PC-9 (cell line): ENCODE data around the gene AKR1C3. TPM values are rescaled to one million over a fixed set of nuclear protein-coding genes. Genes with fewer than 3 reads are reported as not detected.
A peak's percentile ranks its signal among the peaks of the same experiment; 100 is the strongest.
"Not testable (repeated sequence)": the region's sequence is repeated elsewhere in the genome, so short reads cannot be mapped to it uniquely, and the experiment has no call there.

Experiments
- BruUV-seq: library from RNA; stranded (reverse); fragments of 400-500 nt; replicated peaks from 2 replicates; lab custom pipeline; 2021; lab: Mats Ljungman, UMichigan
- CTCF ChIA-PET: fragments of 300-600 bp; sonication (Branson Sonifier 250); formaldehyde crosslinking; loops from one replicate; lab custom pipeline; 2022; ENCODE audit warnings: antibody characterized with exemption; lab: Charles Lee
- POLR2A ChIA-PET: fragments of 300-600 bp; sonication (Branson Sonifier 250); formaldehyde crosslinking; loops from one replicate; lab custom pipeline; 2022; ENCODE audit warnings: antibody characterized with exemption; ENCODE audit not compliant: unreplicated experiment; lab: Charles Lee
- DNase-seq, 2 experiments: peaks; one replicate each; pipeline versions ENCODE4 v3.0.0 to v3.0.0-alpha.2; 2015 to 2022; ENCODE audit warnings: mixed read lengths in 1 of 2
- H2AFZ ChIP-seq: fragments of 200-600 bp; sonication (generic); 2 replicates; pipeline ENCODE4 v1.8.1; 2017; ENCODE audit warnings: antibody characterized with exemption
- H3F3A ChIP-seq: fragments of 200-600 bp; sonication (generic); 2 replicates; pipeline ENCODE4 v1.8.1; 2017; ENCODE audit warnings: antibody characterized with exemption, mild to moderate bottlenecking, low read depth; ENCODE audit not compliant: insufficient read depth
- H3K27ac ChIP-seq: fragments of 200-600 bp; sonication (generic); 2 replicates; pipeline ENCODE4 v1.6.1; 2016; ENCODE audit warnings: mixed run types
- H3K27me3 ChIP-seq: fragments of 200-600 bp; sonication (generic); 2 replicates; pipeline ENCODE4 v1.6.1; 2016; ENCODE audit warnings: low read depth, mixed run types; ENCODE audit not compliant: insufficient read depth
- H3K36me3 ChIP-seq: fragments of 200-600 bp; sonication (generic); 2 replicates; pipeline ENCODE4 v1.6.1; 2016; ENCODE audit warnings: low read depth, mixed run types
- H3K4me1 ChIP-seq: fragments of 200-600 bp; sonication (generic); replicated peaks from 2 replicates; pipeline ENCODE4 v1.6.1; 2016; ENCODE audit warnings: mixed run types; ENCODE audit not compliant: insufficient read depth
- H3K4me2 ChIP-seq: fragments of 200-600 bp; sonication (generic); 2 replicates; pipeline ENCODE4 v1.6.1; 2017; ENCODE audit warnings: mixed run types
- H3K4me3 ChIP-seq: fragments of 200-600 bp; sonication (generic); 2 replicates; pipeline ENCODE4 v1.6.1; 2016; ENCODE audit warnings: mixed run types
- H3K79me2 ChIP-seq: fragments of 200-600 bp; sonication (generic); 2 replicates; pipeline ENCODE4 v1.6.1; 2017; ENCODE audit warnings: low read depth, mixed run types
- H3K9me2 ChIP-seq: fragments of 200-600 bp; sonication (generic); 2 replicates; pipeline ENCODE4 v1.8.1; 2017; ENCODE audit warnings: mild to moderate bottlenecking; ENCODE audit not compliant: insufficient read depth
- H3K9me3 ChIP-seq: fragments of 200-600 bp; sonication (generic); 2 replicates; pipeline ENCODE4 v1.8.1; 2016; ENCODE audit warnings: low read depth; ENCODE audit not compliant: insufficient read depth
- H4K20me1 ChIP-seq: fragments of 200-600 bp; sonication (generic); 2 replicates; pipeline ENCODE4 v1.8.1; 2017; ENCODE audit not compliant: insufficient read depth
- CTCF ChIP-seq: fragments of 200-600 bp; sonication (generic); conservative IDR thresholded peaks from 2 replicates; pipeline ENCODE4 v1.6.1; 2017; ENCODE audit warnings: mixed run types, antibody characterized with exemption, mild to moderate bottlenecking, moderate library complexity
- EZH2 ChIP-seq: fragments of 200-600 bp; sonication (generic); IDR thresholded peaks from 2 replicates; pipeline ENCODE4 v1.8.0; 2017; ENCODE audit warnings: antibody characterized with exemption, low read depth
- intact Hi-C: fragments of 100-400 bp; cut with micrococcal nuclease; formaldehyde crosslinking; loops from one replicate; pipeline ENCODE4 v1.10.0; 2022; ENCODE audit not compliant: unreplicated experiment
- total RNA-seq: library from RNA; stranded (reverse); gene quantifications from 2 replicates; pipeline ENCODE4 v1.2.3, GENCODE V29; 2021

AKR1C3 gene
- total RNA-seq, 1 experiment from 2014 or later = 1,870 TPM

DNA sequence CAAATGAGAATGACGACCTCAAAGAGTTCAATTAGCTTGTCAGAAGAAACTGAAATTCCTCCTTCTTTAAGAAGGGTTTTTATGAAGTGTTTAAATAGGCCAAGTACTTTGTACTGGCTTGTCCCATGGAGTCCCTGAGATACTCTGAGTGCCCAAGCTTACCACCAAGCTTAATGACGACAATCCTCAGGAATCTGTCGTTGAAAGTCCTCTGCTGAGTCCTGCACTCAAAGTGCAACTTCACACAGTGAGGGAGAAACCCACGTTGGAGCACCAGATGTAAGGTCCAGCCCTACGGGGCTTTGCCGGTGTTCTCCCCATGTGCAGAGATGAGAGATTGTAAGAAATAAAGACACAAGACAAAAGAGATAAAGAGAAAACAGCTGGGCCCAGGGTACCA is 47.8 kb upstream of the AKR1C3 start:
- intact Hi-C loops = no loop called here
- H2AFZ ChIP-seq = no peak overlapping the region
- POLR2A ChIA-PET = no interaction called here
- H3K4me1 ChIP-seq = 0 out of 2 replicates have a peak, but pooled peaks cover 16% of the 10 kb centered on the region
- H3F3A ChIP-seq = no peaks in the 10 kb centered on the region
- no peaks in the 10 kb centered on the region for H4K20me1 ChIP-seq
- H3K79me2 ChIP-seq = no peaks in the 10 kb centered on the region
- H3K27me3 ChIP-seq = no peaks in the 10 kb centered on the region
- CTCF ChIA-PET = no interaction called here
- H3K9me3 ChIP-seq = no peaks in the 10 kb centered on the region
- no peak for TF ChIP-seq EZH2
- TF ChIP-seq CTCF = no peak
- no peaks in the 10 kb centered on the region for H3K9me2 ChIP-seq
- H3K27ac ChIP-seq = no peak overlapping the region
- no peaks in the 10 kb centered on the region for H3K36me3 ChIP-seq
- no peak for DNase-seq
- no peak overlapping the region for H3K4me2 ChIP-seq
- BruUV-seq = no TSS peak
- no peak overlapping the region for H3K4me3 ChIP-seq

GRCh38 chr10:5047055-5047454 is 47.2 kb upstream of the AKR1C3 start:
- CTCF ChIA-PET = not testable (repeated sequence)

GRCh38 chr10:5047912-5048628 is 46.1 kb upstream of the AKR1C3 start:
- no peaks in the 10 kb centered on the region for H3K27me3 ChIP-seq
- POLR2A ChIA-PET = interaction anchor here (0.6 to 0.7 kb wide), 2 partner anchors 23 to 270 kb away, joined by 3 to 8 read pairs; no protein-coding TSS in a partner anchor
- TF ChIP-seq EZH2 (no peak), CTCF (no peak)
- no peaks in the 10 kb centered on the region for H3F3A ChIP-seq
- H3K79me2 ChIP-seq = no peaks in the 10 kb centered on the region
- no peak overlapping the region for H2AFZ ChIP-seq
- no peaks in the 10 kb centered on the region for H3K9me2 ChIP-seq
- intact Hi-C loops = no loop called here
- CTCF ChIA-PET = interaction anchor here (0.5 to 0.6 kb wide), 2 partner anchors 60 to 782 kb away, joined by 3 to 4 read pairs; no protein-coding TSS in a partner anchor
- 0 out of 2 replicates have a peak, but pooled peaks cover 16% of the 10 kb centered on the region for H3K4me1 ChIP-seq
- peak in 1 of 2 experiments; percentile 37 for DNase-seq
- no peak overlapping the region; the same call in 1 of the 2 replicates for H3K27ac ChIP-seq
- no TSS peak for BruUV-seq
- no peaks in the 10 kb centered on the region for H4K20me1 ChIP-seq
- H3K9me3 ChIP-seq = no peaks in the 10 kb centered on the region
- no peak overlapping the region for H3K4me3 ChIP-seq
- H3K4me2 ChIP-seq = no peak overlapping the region
- no peaks in the 10 kb centered on the region for H3K36me3 ChIP-seq

More at GRCh38 chr10:5047055-5047454, 47.2 kb upstream of the AKR1C3 start:
- POLR2A ChIA-PET, DNase-seq, H3K9me2 ChIP-seq, H3K36me3 ChIP-seq, H3K4me2 ChIP-seq, H3K4me3 ChIP-seq, H3K9me3 ChIP-seq, H4K20me1 ChIP-seq, intact Hi-C loops, H3K27me3 ChIP-seq, H2AFZ ChIP-seq, BruUV-seq, H3F3A ChIP-seq, H3K27ac ChIP-seq, H3K79me2 ChIP-seq: not testable (repeated sequence)
- 0 out of 2 replicates have a peak, but pooled peaks cover 16% of the 10 kb centered on the region for H3K4me1 ChIP-seq

DNA sequence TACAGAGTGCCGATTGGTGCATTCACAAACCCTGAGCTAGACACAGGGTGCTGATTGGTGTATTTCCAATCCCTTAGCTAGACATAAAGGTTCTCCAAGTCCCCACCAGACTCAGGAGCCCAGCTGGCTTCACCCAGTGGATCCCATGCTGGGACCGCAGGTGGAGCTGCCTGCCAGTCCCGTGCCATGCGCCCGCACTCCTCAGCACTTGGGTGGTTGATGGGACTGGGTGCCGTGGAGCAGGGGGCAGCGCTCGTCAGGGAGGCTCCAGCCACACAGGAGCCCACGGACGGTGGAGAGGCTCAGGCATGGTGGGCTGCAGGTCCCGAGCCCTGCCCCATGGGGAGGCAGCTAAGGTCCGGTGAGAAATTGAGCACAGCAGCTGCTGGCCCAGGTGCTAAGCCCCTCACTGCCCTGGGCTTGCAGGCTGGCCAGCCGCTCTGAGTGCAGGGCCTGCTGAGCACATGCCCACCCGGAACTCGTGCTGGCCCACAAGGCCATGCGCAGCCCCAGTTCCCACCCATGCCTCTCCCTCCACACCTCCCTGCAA is 41.2 kb upstream of the AKR1C3 start:
- CTCF ChIA-PET = not testable (repeated sequence)

GRCh38 chr10:5054831-5055230 is 39.4 kb upstream of the AKR1C3 start:
- DNase-seq, H3K9me2 ChIP-seq, intact Hi-C loops, H3K79me2 ChIP-seq, H2AFZ ChIP-seq, H4K20me1 ChIP-seq, H3K4me1 ChIP-seq, H3K27me3 ChIP-seq, H3K4me3 ChIP-seq, CTCF ChIA-PET, H3K36me3 ChIP-seq, H3K9me3 ChIP-seq, H3K27ac ChIP-seq, POLR2A ChIA-PET, H3F3A ChIP-seq, H3K4me2 ChIP-seq, BruUV-seq: not testable (repeated sequence)

More for the DNA sequence above, 41.2 kb upstream of the AKR1C3 start:
- H3K36me3 ChIP-seq, H3K9me2 ChIP-seq, H3K4me3 ChIP-seq, DNase-seq, H4K20me1 ChIP-seq, H3F3A ChIP-seq, H2AFZ ChIP-seq, H3K9me3 ChIP-seq, intact Hi-C loops, H3K27me3 ChIP-seq, H3K79me2 ChIP-seq, H3K4me2 ChIP-seq, BruUV-seq, POLR2A ChIA-PET, H3K27ac ChIP-seq: not testable (repeated sequence)
- H3K4me1 ChIP-seq = peaks cover 15% of the 10 kb centered on the region; the same call in 1 of the 2 replicates
